ENCODE results near the gene GLYAT.

The GLYAT gene

DNA sequence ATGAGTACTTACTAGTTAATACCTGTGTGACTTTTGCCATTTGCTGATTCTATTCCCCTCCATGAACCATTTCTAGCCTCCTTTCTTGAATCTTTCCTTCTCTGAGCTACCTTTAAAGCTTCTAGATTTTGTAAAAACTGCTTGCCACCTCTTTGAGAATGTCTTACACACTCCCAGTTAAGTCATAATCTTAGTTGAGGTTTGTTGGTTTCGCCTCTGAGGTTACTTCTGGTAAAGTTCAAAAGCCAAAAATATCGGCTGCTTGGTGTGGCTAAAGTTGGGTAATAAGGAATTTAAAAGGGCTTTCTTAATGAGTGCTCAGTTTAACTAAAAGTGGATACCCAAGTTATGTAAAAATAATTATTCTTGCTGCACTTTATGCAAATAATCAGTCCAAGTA, 10.4 kb upstream of the GLYAT start:
- Histone ChIP-seq H3K27me3 (ENCODE audit: insufficient read depth, low read depth, severe bottlenecking) (peaks cover 6% of the 10 kb centered on the region), H3K36me3 (no peaks in the 10 kb centered on the region), H3K9me3 (ENCODE audit: severe bottlenecking) (peaks cover 3% of the 10 kb centered on the region), H3K27ac (no peak overlapping the region), H3K4me3 (ENCODE audit: low read depth, low read length) (no peak overlapping the region)
- TF ChIP-seq, protein P1, sequence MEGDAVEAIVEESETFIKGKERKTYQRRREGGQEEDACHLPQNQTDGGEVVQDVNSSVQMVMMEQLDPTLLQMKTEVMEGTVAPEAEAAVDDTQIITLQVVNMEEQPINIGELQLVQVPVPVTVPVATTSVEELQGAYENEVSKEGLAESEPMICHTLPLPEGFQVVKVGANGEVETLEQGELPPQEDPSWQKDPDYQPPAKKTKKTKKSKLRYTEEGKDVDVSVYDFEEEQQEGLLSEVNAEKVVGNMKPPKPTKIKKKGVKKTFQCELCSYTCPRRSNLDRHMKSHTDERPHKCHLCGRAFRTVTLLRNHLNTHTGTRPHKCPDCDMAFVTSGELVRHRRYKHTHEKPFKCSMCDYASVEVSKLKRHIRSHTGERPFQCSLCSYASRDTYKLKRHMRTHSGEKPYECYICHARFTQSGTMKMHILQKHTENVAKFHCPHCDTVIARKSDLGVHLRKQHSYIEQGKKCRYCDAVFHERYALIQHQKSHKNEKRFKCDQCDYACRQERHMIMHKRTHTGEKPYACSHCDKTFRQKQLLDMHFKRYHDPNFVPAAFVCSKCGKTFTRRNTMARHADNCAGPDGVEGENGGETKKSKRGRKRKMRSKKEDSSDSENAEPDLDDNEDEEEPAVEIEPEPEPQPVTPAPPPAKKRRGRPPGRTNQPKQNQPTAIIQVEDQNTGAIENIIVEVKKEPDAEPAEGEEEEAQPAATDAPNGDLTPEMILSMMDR (IDR thresholded peaks at IDR 0.05; ENCODE audit: low read depth, low read length), result no peak
- DNase-seq, result no peak

DNA sequence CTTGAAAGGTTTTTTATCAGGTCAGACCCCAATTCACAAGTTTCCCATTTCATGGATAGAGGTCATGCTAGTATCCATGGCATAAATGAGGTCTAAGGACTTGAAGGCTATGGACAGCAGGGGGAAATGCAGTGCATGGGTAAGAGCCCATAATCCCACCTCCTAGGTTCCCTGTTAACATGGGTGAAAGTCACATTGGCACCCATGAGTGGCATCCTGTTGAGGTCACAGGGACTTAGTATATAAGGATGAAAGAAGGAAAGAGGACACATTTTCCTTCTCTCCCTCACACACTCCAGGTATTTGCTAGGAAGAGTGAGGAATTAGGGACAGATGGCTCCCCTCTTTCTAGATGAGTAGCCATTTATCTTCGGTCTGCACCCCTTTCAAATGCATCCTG, 9.4 kb upstream of the GLYAT start:
- TF ChIP-seq, protein P1 (IDR thresholded peaks at IDR 0.05; ENCODE audit: low read depth, low read length), result no peak
- Histone ChIP-seq H3K27ac (no peak overlapping the region), H3K36me3 (no peaks in the 10 kb centered on the region), H3K4me3 (ENCODE audit: low read depth, low read length) (no peak overlapping the region), H3K9me3 (ENCODE audit: severe bottlenecking) (peaks cover 3% of the 10 kb centered on the region), H3K27me3 (ENCODE audit: insufficient read depth, low read depth, severe bottlenecking) (peaks cover 6% of the 10 kb centered on the region)
- no peak for DNase-seq

DNA sequence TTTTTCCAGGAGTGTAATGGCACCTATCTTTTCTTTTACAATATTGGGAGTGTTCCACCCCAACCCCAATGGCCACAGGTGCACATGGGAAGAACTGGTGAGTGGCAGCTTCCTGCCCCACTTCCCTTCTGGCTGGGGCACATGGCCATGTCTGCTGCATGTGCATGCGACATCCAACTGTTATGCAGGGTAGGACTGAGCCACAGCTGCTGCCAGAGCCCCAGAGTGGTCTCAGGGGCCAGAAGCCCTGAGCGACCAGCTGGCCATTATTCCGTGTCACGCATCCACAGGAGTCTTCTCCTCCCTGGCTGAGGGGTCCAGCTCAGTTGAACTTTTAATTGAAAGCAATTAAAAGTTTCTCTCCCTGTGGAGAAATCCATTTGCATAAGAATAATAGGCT, 8.7 kb upstream of the GLYAT start:
- peaks cover 9% of the 10 kb centered on the region for H3K27me3 ChIP-seq (ENCODE audit: insufficient read depth, low read depth, severe bottlenecking)
- H3K4me3 ChIP-seq (ENCODE audit: low read depth, low read length), result no peak overlapping the region
- DNase-seq, result no peak
- TF ChIP-seq, protein P1 (IDR thresholded peaks at IDR 0.05; ENCODE audit: low read depth, low read length), result no peak
- H3K9me3 ChIP-seq (ENCODE audit: severe bottlenecking), result peaks cover 3% of the 10 kb centered on the region
- H3K27ac ChIP-seq, result no peak overlapping the region
- H3K36me3 ChIP-seq, result no peaks in the 10 kb centered on the region

DNA sequence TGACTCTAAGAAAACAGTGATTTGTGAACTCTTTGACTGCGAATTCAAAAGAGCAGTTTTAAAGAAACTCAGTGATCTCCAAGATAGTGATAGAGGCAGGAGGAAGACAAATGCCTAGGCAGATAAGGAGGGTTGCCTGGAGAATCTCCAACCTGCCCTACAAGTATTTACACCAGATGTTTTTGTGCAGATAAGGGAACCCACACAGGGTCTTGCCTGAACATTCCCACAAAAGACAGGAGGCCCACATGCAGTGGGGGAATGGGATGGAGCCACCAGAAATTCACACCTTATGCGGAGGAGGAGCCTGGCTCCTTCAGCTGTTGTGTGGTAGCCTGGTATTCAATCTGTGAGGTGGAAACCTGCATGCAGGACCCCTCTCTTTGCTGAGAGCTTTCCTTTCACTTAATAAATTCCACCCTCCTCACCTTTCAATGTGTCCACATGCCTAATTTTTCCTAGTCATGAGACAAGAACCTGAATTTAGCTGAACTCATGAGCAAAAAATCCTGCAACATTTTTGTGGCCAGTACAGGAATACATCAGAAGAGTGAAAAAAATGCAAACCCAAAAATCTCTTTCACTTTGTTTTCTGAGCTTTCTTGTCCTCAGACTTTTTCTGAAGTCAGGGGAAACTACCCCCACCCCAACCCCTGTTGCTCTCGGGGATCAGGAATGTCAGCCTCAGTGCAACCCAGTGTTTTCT, 8.1 kb upstream of the GLYAT start:
- Histone ChIP-seq H3K4me3 (ENCODE audit: low read depth, low read length) (no peak overlapping the region), H3K9me3 (ENCODE audit: severe bottlenecking) (peaks cover 3% of the 10 kb centered on the region), H3K27ac (no peak overlapping the region), H3K36me3 (no peaks in the 10 kb centered on the region), H3K27me3 (ENCODE audit: insufficient read depth, low read depth, severe bottlenecking) (peaks cover 5% of the 10 kb centered on the region)
- TF ChIP-seq, protein P1 (IDR thresholded peaks at IDR 0.05; ENCODE audit: low read depth, low read length), result no peak
- DNase-seq, result no peak

DNA sequence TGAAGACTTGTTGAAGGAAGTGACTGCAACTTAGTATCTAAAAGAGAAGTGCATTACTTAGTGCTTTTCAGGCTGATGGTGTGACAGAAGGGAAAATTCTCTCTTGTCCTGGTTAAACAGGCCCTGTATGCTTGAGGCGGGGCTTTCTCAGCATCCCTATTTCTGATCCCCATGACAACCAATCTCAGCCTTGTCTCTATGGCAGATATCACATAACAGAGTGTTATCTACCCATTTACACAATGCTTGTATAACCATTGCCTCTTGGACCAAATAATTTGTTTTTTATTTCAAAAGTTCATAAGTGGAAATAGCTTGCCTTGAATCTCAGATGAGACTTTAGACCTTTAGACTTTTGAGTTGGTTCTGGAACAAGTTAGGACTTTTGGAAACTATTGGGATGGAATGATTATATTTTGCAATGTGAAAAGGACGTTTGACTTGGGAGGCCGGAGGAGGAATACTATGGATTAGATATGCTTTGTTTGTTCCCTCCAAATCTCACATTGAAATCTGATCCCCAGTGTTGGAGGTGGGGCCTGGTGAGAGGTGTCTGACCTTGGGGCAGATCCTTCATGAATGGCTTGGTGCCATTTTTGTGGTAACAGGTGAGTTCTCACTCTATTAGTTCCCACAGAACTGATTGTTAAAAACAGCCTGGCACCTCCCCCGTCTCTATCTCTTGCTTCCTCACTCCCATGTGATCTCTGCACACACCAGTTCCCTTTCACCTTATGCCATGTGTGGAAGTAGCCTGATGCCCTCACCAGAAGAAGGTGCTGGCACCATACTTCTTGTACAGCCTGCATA, 3.1 kb upstream of the GLYAT start:
- Histone ChIP-seq H3K36me3 (no peaks in the 10 kb centered on the region), H3K27me3 (ENCODE audit: insufficient read depth, low read depth, severe bottlenecking) (peaks cover 29% of the 10 kb centered on the region), H3K4me3 (ENCODE audit: low read depth, low read length) (no peak overlapping the region), H3K9me3 (ENCODE audit: severe bottlenecking) (no peaks in the 10 kb centered on the region), H3K27ac (no peak overlapping the region)
- TF ChIP-seq, protein P1 (IDR thresholded peaks at IDR 0.05; ENCODE audit: low read depth, low read length), result no peak
- no peak for DNase-seq
